Upper lobe of left lung (tissue), 6 donors: ENCODE measurements around the gene KCNAB1. TPM values are rescaled to one million over a fixed set of nuclear protein-coding genes. Genes with fewer than 3 reads are reported as not detected.

Experiments used
- ATAC-seq, 2 donors: fragments of 200-7000 bp; cut with Tn5 transposase; one replicate each; pipeline ENCODE4 v1.9.1; 2022; ENCODE audit warnings: mild to moderate bottlenecking in 2 of 2, moderate library complexity in 2 of 2; ENCODE audit not compliant: low FRiP score in 2 of 2
- DNase-seq, 2 donors: peaks; one replicate each; pipeline ENCODE4 v3.0.0-alpha.2; 2019 to 2020
- H3K27ac ChIP-seq, 4 donors: fragments of 200-600 bp; sonication (generic); one replicate each; pipeline ENCODE4 v1.5.1; 2016 to 2019
- H3K27me3 ChIP-seq, 4 donors: fragments of 200-600 bp; sonication (generic); one replicate each; pipeline ENCODE4 v1.5.1; 2017 to 2019
- H3K36me3 ChIP-seq, 4 donors: fragments of 200-600 bp; sonication (generic); one replicate each; pipeline ENCODE4 v1.5.1; 2016 to 2019
- H3K4me1 ChIP-seq, 4 donors: fragments of 200-600 bp; sonication (generic); one replicate each; pipeline ENCODE4 v1.5.1; 2018 to 2019
- H3K4me3 ChIP-seq, 4 donors: fragments of 200-600 bp; sonication (generic); one replicate each; pipeline ENCODE4 v1.5.1; 2017 to 2019; ENCODE audit warnings: mild to moderate bottlenecking in 2 of 4, moderate library complexity in 1 of 4
- H3K9me3 ChIP-seq, 4 donors: fragments of 200-600 bp; sonication (generic); one replicate each; pipeline ENCODE4 v1.5.1; 2018 to 2019
- EP300 ChIP-seq, 4 donors: sonication (generic); formaldehyde crosslinking; IDR thresholded peaks; one replicate each; pipeline ENCODE4 v1.5.1; 2017; ENCODE audit warnings: antibody characterized with exemption in 4 of 4, control low read depth in 2 of 4
- POLR2A ChIP-seq, 4 donors: fragments of 450-650 bp; IDR thresholded peaks; one replicate each; pipeline ENCODE4 v1.5.1; 2016 to 2017; ENCODE audit warnings: antibody characterized with exemption in 4 of 4, mild to moderate bottlenecking in 2 of 4
- POLR2AphosphoS5 ChIP-seq, 2 donors: sonication (generic); formaldehyde crosslinking; IDR thresholded peaks; one replicate each; pipeline ENCODE4 v1.5.1; 2017; ENCODE audit warnings: antibody characterized with exemption in 2 of 2
- WGBS, 2 donors: methylation state at CpG; one replicate each; pipeline ENCODE4 v1.1.5; 2017 to 2018; 5-methylcytosine and 5-hydroxymethylcytosine counted together
- total RNA-seq, 6 donors: library from RNA; depleted of rRNA in 4 of 6; stranded (reverse); fragments of >200 nt in 4 of 6; gene quantifications; one replicate each; pipeline versions ENCODE4 v1.1.0 to v1.2.1, GENCODE V29; 2016 to 2021
- TF ChIP-seq, protein P1 (sequence below), 6 experiments: fragments of 450-650 bp in 4 of 6; fragments of 200-600 bp in 2 of 6; sonication (generic) in 2 of 6; IDR thresholded peaks; one replicate each; pipeline ENCODE4 v1.5.1; 2016 to 2019; ENCODE audit warnings: antibody characterized with exemption in 6 of 6
- donor health status: DM: no; HTN: no; CAD: no; lungs with moderate emphysema.
- donor health status: DM: no; HTN: yes; CAD: no; lungs with severe emphysema.

Gene KCNAB1
- total RNA-seq, 6 donors from 2014 or later: 0.79 to 5.2 (median 3.0) TPM

DNA sequence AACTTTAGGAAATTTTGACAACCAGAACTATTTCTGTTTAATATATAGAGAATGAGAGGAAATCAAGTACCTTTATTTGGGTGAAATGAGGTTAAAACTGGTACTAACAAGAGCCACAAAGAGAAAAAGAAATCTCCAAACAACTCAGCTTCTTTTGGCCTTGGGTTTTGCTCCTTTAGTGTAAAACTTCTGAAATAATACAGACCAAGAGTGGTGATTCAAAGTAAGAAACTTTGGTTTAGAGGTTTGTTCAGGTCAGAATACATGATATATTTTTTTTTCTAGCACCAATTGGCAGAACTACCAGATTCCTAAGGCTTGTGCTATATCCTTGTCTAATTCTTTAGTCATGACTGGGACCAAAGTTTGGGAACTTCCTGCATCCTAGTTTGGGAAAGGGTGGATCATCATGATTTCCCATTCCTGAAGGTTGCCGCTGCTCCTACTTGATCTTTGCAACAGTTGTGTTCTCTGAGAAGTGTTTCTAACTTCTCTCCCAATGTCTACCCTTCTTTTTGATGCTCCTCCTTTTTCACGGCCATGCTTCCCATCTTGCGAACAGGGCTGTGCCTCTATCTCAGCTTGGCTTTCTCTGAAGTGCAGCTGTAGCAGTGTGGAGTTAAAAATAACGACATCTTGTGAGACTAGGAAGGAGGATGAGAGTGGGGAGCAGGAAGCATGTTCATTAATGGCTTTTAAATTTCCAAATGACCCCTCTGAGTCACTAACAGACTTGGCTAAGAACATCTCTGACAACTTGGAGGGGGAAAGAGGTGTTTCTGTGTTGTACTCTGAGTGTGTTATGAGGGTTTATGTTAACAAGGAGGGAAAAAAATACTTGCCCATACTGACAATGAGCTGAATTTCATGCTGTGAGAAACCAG lies 87.7 kb downstream of the KCNAB1 start:
- Histone ChIP-seq H3K27me3 (no peaks in the 10 kb centered on the region), H3K36me3 (no peaks in the 10 kb centered on the region), H3K4me1 (no peaks in the 10 kb centered on the region), H3K4me3 (no peak overlapping the region), H3K9me3 (no peaks in the 10 kb centered on the region), H3K27ac (no peak overlapping the region)
- no peak for ATAC-seq
- 52 to 63% methylated on average over 4 of the region's 4 CpGs for WGBS, 2 donors
- DNase-seq: no peak
- TF ChIP-seq POLR2A (IDR thresholded peaks at IDR 0.05) (no peak), POLR2AphosphoS5 (IDR thresholded peaks at IDR 0.05) (no peak), EP300 (IDR thresholded peaks at IDR 0.05) (no peak)
- TF ChIP-seq, protein P1, sequence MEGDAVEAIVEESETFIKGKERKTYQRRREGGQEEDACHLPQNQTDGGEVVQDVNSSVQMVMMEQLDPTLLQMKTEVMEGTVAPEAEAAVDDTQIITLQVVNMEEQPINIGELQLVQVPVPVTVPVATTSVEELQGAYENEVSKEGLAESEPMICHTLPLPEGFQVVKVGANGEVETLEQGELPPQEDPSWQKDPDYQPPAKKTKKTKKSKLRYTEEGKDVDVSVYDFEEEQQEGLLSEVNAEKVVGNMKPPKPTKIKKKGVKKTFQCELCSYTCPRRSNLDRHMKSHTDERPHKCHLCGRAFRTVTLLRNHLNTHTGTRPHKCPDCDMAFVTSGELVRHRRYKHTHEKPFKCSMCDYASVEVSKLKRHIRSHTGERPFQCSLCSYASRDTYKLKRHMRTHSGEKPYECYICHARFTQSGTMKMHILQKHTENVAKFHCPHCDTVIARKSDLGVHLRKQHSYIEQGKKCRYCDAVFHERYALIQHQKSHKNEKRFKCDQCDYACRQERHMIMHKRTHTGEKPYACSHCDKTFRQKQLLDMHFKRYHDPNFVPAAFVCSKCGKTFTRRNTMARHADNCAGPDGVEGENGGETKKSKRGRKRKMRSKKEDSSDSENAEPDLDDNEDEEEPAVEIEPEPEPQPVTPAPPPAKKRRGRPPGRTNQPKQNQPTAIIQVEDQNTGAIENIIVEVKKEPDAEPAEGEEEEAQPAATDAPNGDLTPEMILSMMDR (IDR thresholded peaks at IDR 0.05): no peak

DNA sequence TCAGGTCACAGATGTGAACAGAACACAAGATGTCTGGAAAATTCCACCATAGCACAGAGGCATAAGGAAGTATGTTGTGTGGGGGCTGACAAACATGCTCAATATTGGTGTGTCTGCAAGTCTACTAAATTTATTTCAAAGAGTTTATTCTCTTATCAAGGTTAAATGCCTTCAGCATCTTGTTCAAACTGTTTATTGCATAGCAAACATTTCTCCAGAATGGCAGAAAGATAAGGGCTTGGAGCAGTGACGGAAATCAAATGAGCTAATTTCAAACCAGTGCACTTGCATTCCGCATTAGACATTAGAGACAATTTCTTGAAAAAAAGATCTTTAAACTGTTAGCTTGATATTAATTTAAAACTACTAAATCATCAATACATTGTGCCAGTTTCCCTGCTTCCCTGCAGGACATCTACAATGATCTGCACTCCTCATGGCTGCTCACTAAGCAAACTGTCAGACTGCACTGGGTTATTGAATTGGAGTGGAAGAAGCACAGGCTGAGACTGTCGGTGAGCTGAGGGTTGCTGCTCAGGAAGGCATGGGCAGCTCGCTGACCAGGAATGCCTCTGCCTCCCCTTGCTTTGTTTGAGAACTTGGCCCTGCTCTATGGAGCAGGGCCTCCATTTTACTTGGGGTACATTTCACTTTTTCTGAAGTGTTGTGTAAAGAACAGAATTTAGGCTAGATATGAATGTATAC lies 89.4 kb downstream of the KCNAB1 start:
- no peaks in the 10 kb centered on the region for H3K36me3 ChIP-seq
- WGBS, 2 donors: 47 to 50% methylated on average over 4 of the region's 4 CpGs
- no peak overlapping the region for H3K4me3 ChIP-seq
- TF ChIP-seq POLR2A (IDR thresholded peaks at IDR 0.05) (no peak), POLR2AphosphoS5 (IDR thresholded peaks at IDR 0.05) (no peak), EP300 (IDR thresholded peaks at IDR 0.05) (no peak)
- TF ChIP-seq, protein P1 (IDR thresholded peaks at IDR 0.05): no peak
- ATAC-seq (no peak), DNase-seq (no peak)
- no peaks in the 10 kb centered on the region for H3K27me3 ChIP-seq
- H3K27ac ChIP-seq: peak overlapping the region in 1 of 4 donors; percentile 18
- no peaks in the 10 kb centered on the region for H3K9me3 ChIP-seq
- no peaks in the 10 kb centered on the region for H3K4me1 ChIP-seq

DNA sequence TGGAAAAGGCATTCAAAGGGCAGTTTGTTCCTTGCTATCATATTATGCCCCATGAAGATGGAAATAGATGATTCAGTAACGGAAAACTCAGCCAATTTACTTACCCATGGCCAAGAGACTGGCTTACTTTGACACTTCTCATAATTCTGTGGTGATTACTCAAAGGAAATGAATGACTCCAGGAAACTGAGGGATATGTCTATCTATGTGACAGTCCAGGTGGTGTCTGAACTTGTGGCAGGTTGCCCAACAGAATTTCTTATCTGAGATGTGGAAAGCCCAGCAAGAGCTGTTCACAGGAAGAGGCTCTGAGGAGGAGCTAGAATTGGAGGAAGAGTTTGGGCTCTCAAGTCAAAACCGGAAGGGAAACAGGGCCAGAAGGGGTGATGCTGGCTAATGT lies 91.2 kb downstream of the KCNAB1 start:
- Histone ChIP-seq H3K27me3 (no peaks in the 10 kb centered on the region), H3K4me1 (no peaks in the 10 kb centered on the region), H3K36me3 (no peaks in the 10 kb centered on the region), H3K4me3 (no peak overlapping the region), H3K27ac (no peak overlapping the region), H3K9me3 (no peaks in the 10 kb centered on the region)
- 38 to 43% methylated on average over 2 of the region's 2 CpGs for WGBS, 2 donors
- DNase-seq (no peak), ATAC-seq (no peak)
- TF ChIP-seq POLR2A (IDR thresholded peaks at IDR 0.05): no peak
- no peak for TF ChIP-seq POLR2AphosphoS5 (IDR thresholded peaks at IDR 0.05)
- TF ChIP-seq EP300 (IDR thresholded peaks at IDR 0.05): no peak
- TF ChIP-seq, protein P1 (IDR thresholded peaks at IDR 0.05): no peak

DNA sequence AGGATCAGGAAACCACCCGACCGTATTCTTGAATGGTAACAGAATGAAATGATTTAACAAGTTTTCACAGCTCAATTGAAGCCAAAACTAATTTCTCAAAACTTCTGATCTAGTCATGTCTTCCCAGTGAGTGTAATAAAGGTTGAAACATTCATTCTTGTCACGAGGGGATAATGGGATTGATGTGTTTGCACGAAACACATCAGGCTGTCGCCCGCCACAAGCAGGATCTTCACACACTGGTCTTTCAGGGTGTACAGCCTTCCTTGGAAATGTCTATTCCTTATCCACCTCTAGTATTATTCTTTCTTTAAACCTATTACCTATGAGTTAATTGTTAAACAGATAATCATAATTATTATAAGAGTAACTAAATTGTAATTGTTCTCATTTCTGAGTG lies 94.3 kb downstream of the KCNAB1 start:
- no peaks in the 10 kb centered on the region for H3K27me3 ChIP-seq
- ATAC-seq (no peak), DNase-seq (no peak)
- 85 to 91% methylated on average over 6 of the region's 6 CpGs for WGBS, 2 donors
- no peaks in the 10 kb centered on the region for H3K9me3 ChIP-seq
- no peaks in the 10 kb centered on the region for H3K4me1 ChIP-seq
- H3K36me3 ChIP-seq: no peaks in the 10 kb centered on the region
- TF ChIP-seq, protein P1 (IDR thresholded peaks at IDR 0.05): no peak
- no peak for TF ChIP-seq EP300 (IDR thresholded peaks at IDR 0.05)
- TF ChIP-seq POLR2AphosphoS5 (IDR thresholded peaks at IDR 0.05): no peak
- no peak overlapping the region for H3K4me3 ChIP-seq
- H3K27ac ChIP-seq: no peak overlapping the region
